HUDEP-2 (cell line): ENCODE measurements around the gene CAMTA1.
"Not testable (repeated sequence)": the region's sequence is repeated elsewhere in the genome, so short reads cannot be mapped to it uniquely, and the experiment has no call there.

ENCODE experiments used
- DNase-seq, 76 experiments: peaks; one replicate each; lab custom pipeline; 2025; ENCODE audit not compliant: unreplicated experiment in 76 of 76; lab: John Stamatoyannopoulos, UW

The CAMTA1 gene

GRCh38 chr1:7705048-7705907, 920.0 kb downstream of the CAMTA1 start:
- DNase-seq = peak in 2 of 76 experiments; percentile 5 to 6

- no peak for DNase-seq
Measured at GRCh38 chr1:7705908-7706216, 920.6 kb downstream of the CAMTA1 start.

DNA sequence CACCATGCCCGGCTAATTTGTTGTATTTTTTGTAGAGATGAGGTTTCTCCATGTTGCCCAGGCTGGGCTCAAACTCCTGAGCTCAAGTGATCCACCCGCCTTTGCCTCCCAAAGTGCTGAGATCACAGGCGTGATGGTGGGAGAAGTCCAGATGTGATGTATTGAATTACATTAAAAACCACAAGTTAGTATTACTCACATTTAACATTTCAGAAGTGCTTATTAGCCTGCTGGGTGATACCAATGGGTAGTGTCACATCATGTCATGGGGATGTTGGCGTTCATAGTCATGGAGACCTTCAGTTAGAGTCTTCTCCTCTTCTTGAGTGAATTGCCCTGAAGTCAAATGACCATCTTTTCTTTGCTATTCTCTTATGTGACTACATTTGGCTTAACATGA, 922.3 kb downstream of the CAMTA1 start:
- DNase-seq = no peak

DNA sequence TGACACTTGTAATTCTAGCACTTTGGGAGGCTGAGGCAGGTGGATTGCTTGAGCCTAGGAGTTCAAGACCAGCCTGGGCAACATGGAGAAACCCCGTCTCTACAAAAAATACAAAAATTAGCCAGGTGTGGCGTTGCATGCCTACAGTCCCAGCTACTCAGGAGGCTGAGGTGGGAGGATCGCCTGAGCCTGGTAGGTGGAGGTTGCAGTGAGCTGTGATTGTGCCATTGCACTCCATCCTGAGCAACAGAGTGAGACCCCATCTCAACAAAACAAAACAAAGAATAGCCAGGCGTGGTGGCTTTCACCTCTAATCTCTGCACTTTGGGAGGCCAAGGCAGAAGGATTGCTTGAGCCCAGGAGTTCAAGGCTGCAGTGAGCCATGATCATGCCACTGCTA, 922.8 kb downstream of the CAMTA1 start:
- DNase-seq = not testable (repeated sequence)

- DNase-seq = no peak
Measured at GRCh38 chr1:7710859-7711258, 925.6 kb downstream of the CAMTA1 start.

DNA sequence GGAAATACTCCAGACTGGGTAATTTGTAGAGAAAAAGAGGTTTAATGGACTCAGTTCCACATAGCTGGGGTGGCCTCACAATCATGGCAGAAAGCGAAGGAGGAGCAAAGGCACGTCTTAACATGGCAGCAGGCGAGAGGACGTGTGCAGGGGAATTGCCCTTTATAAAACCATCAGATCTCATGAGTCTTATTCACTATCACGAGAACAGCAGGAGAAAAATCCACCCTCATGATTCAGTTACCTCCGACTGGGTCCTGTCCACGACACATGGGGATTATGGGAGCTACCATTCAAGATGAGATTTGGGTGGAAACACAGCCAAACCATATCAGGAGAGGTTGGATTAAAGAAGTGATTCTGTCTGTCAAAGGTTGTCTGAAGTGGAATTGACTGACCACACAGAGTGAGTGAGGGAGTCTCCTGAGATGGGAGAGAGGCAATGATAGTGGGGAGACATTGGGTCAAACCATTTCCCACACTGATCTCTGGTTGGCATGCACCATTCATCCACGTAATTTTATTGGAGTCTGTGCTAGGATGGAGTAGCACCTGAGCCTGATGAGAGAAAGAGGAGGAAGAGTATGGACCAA, 927.6 kb downstream of the CAMTA1 start:
- DNase-seq = no peak

DNA sequence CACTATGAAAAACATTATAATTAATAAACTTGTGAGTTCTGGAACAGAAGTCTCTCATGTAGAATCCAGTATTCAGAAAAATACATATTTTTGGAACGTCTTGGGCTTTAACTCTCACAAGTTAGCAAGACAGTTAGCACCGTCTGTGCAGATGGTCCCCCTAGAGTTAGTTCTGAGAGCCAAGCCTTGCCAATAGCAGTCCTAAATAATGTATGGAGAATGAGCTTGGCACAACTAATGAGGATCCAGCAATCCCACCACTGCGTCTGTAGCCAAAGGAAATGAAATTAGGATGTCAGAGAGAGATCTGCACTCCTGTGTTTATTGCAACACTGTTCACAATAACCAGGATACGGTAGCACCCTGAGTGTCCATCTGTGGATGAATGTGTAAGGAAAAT, 931.3 kb downstream of the CAMTA1 start:
- no peak for DNase-seq

- DNase-seq = no peak
Measured at GRCh38 chr1:7717748-7718368, 932.6 kb downstream of the CAMTA1 start.

GRCh38 chr1:7719468-7720094, 934.3 kb downstream of the CAMTA1 start:
- no peak for DNase-seq

- DNase-seq = no peak
Measured at GRCh38 chr1:7721940-7722669, 936.9 kb downstream of the CAMTA1 start.

DNA sequence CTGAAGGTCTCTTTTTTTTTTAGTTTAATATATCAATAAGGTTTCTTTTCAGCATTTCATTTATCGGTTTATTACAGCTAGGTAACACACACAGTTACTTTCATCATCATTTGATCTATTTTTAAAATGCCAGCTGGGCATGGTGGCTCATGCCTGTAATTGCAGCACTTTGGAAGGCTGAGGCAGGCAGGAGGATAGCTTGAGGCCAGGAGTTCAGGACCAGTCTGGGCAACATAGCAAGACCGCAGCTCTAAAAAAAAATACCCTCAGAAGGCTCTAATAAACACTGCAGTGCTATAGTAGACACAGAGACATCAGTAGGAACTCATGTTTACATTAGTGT, 937.4 kb downstream of the CAMTA1 start:
- no peak for DNase-seq

DNA sequence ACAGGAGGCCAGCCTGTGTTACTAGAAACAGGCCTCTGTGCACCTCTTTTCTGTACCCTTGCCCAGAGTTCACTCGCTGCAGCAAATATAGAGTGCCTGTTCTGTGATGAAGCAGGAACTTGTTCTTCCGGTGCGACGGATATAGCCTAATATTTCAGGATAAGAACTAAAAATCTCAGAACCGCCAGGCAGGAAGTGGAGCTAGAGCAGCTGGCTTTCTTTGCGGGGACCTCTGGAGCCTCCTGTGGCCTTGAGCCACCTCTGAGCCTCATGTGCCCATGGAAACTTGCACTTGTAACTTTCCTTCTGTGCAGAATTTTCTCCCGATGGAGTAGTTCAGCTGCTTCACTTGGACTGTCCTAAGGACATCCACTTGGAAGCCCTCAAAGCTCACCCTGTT, 941.4 kb downstream of the CAMTA1 start:
- no peak for DNase-seq

DNA sequence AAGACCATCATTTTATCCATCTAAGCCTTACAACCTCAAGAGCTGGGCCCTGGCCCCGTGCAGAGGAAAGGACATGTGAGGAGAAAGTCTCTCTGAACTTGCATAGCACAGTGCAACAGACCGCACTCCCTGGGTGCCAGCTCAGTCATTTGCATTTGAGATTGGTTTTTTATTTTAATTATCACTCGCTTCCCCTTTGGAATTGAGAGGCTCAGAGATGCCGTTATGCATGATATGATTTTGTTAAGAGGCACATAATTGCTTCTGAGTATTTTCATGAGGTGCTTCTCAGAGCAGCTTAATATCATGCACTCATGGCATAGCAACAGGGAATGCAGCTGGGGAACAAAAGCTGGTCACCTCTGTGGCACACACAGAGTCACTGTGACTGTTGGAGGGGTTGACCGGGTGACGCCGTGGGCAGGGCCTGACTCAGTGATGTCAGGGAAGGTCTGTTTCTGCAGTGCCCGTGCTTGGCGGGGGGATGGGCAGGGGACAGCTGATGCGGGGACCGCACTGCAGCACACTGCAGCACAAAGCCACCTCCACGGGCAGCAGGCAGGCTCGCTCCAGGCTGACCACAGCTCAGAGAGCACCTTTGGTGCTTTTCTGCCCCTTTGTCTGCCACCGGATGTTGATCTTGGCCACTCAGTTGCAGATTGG, 942.7 kb downstream of the CAMTA1 start:
- no peak for DNase-seq

DNA sequence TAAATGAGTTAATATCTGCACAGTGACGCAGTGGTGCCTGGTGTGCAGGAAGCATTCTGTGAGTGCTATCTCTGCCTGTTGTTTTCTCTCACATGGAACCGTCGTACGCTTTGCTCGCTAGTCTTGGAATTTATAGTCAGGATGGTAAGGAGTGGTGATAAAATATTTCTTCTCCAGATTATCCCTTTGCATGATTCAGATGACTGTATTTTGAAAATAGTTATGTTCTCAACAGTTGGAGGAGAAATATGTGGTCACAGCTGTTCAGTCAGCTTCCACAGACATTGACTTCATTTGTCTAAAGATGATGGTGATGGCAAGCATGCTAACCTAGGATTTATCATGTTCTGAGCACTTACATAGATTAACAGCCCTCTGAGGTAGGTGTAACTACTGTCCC, 944.5 kb downstream of the CAMTA1 start:
- DNase-seq = no peak

GRCh38 chr1:7732331-7732730, 947.1 kb downstream of the CAMTA1 start:
- no peak for DNase-seq

- no peak for DNase-seq
Measured at GRCh38 chr1:7733276-7733675, 948.0 kb downstream of the CAMTA1 start.

DNA sequence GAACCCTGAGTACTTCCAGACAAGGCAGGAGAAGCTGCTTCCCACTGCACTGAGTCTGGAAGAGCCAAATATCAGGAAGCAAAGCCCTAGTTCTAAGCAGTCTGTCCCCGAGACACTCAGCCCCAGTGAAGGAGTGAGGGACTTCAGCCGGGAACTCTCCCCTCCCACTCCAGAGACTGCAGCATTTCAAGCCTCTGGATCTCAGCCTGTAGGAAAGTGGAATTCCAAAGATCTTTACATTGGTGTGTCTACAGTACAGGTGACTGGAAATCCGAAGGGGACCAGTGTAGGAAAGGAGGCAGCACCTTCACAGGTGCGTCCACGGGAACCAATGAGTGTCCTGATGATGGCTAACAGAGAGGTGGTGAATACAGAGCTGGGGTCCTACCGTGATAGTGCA, 952.8 kb downstream of the CAMTA1 start:
- DNase-seq = no peak

GRCh38 chr1:7743346-7743745, 958.1 kb downstream of the CAMTA1 start:
- no peak for DNase-seq

- no peak for DNase-seq
Measured at GRCh38 chr1:7744882-7745281, 959.6 kb downstream of the CAMTA1 start.

DNA sequence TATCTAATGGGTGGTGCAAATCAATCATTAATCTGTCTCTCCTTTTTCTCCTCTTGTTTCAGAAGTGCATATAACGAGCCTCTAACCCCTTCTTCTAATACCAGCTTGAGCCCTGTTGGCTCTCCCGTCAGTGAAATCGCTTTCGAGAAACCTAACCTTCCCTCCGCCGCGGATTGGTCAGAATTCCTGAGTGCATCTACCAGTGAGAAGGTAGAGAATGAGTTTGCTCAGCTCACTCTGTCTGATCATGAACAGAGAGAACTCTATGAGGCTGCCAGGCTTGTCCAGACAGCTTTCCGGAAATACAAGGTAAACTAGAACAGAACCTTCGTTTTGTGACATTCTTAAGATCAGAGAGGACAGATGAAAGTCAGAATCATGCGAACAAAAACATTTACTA, 960.5 kb downstream of the CAMTA1 start:
- no peak for DNase-seq

- DNase-seq = no peak
Measured at GRCh38 chr1:7747605-7748004, 962.4 kb downstream of the CAMTA1 start.
